Liver (tissue), 9 donors: Measurements from ENCODE around the gene ERC1. TPM values are rescaled to one million over a fixed set of nuclear protein-coding genes. Genes with fewer than 3 reads are reported as not detected.

Experiments used
- DNase-seq: peaks from one replicate; pipeline ENCODE4 v3.0.0-alpha.2; 2017; ENCODE audit warnings: low spot score
- H3K27ac ChIP-seq, 2 donors: one replicate each; pipeline ENCODE4 v1.7.0; 2013; ENCODE audit warnings: inconsistent platforms in 2 of 2, low read length in 2 of 2, control low read depth in 1 of 2, low read depth in 1 of 2, mild to moderate bottlenecking in 1 of 2
- H3K27me3 ChIP-seq, 4 donors: one replicate each; pipeline versions ENCODE4 v1.6.1 to v1.7.0; 2013; ENCODE audit warnings: low read length in 3 of 4, inconsistent platforms in 1 of 4, mild to moderate bottlenecking in 1 of 4, moderate library complexity in 1 of 4; ENCODE audit not compliant: control insufficient read depth in 4 of 4, insufficient read depth in 4 of 4
- H3K36me3 ChIP-seq, 4 donors: one replicate each; pipeline versions ENCODE4 v1.6.1 to v1.7.0; 2013; ENCODE audit warnings: low read length in 3 of 4, mild to moderate bottlenecking in 3 of 4, low read depth in 1 of 4, moderate library complexity in 1 of 4; ENCODE audit not compliant: control insufficient read depth in 4 of 4, insufficient read depth in 3 of 4
- H3K4me1 ChIP-seq, 4 donors: one replicate each; pipeline versions ENCODE4 v1.6.1 to v1.7.0; 2013; ENCODE audit warnings: low read length in 3 of 4, mild to moderate bottlenecking in 3 of 4, moderate library complexity in 1 of 4; ENCODE audit not compliant: control insufficient read depth in 4 of 4, insufficient read depth in 4 of 4
- H3K4me3 ChIP-seq, 3 donors: one replicate each; pipeline versions ENCODE4 v1.6.1 to v1.7.0; 2013; ENCODE audit warnings: low read length in 3 of 3, control low read depth in 1 of 3, low read depth in 1 of 3, mild to moderate bottlenecking in 1 of 3
- H3K9ac ChIP-seq, 2 donors: one replicate each; pipeline ENCODE4 v1.7.0; 2013; ENCODE audit warnings: low read length in 2 of 2, mild to moderate bottlenecking in 2 of 2, moderate library complexity in 2 of 2, control low read depth in 1 of 2, low read depth in 1 of 2
- H3K9me3 ChIP-seq, 4 donors: one replicate each; pipeline versions ENCODE4 v1.6.1 to v1.7.0; 2013; ENCODE audit warnings: low read length in 3 of 4; ENCODE audit not compliant: control insufficient read depth in 4 of 4
- EGR1 ChIP-seq, 2 donors: IDR thresholded peaks; 2 replicates each; pipeline ENCODE4 v1.6.1; 2016 to 2018; ENCODE audit warnings: antibody characterized with exemption in 2 of 2, low read depth in 2 of 2
- FOXA1 ChIP-seq: IDR thresholded peaks from 2 replicates; pipeline ENCODE4 v1.6.1; 2016; ENCODE audit warnings: antibody characterized with exemption
- FOXA2 ChIP-seq: IDR thresholded peaks from 2 replicates; pipeline ENCODE4 v1.6.1; 2016; ENCODE audit warnings: antibody characterized with exemption
- GABPA ChIP-seq, 2 donors: IDR thresholded peaks in 1 of 2; conservative IDR thresholded peaks in 1 of 2; 2 replicates each; pipeline ENCODE4 v1.6.1; 2016; ENCODE audit warnings: antibody characterized with exemption in 2 of 2, mild to moderate bottlenecking in 1 of 2, moderate library complexity in 1 of 2
- HNF4A ChIP-seq, 2 donors: conservative IDR thresholded peaks; 2 replicates each; pipeline ENCODE4 v1.6.1; 2016; ENCODE audit warnings: antibody characterized with exemption in 2 of 2, mild to moderate bottlenecking in 2 of 2
- HNF4G ChIP-seq: IDR thresholded peaks from 2 replicates; pipeline ENCODE4 v1.6.1; 2016; ENCODE audit warnings: antibody characterized with exemption
- JUND ChIP-seq, 2 donors: IDR thresholded peaks; 2 replicates each; pipeline ENCODE4 v1.6.1; 2016; ENCODE audit warnings: antibody characterized with exemption in 2 of 2
- NR2F2 ChIP-seq: IDR thresholded peaks from 2 replicates; pipeline ENCODE4 v1.6.1; 2016; ENCODE audit warnings: antibody characterized with exemption
- RAD21 ChIP-seq, 2 donors: IDR thresholded peaks; 2 replicates each; pipeline ENCODE4 v1.6.1; 2016; ENCODE audit warnings: antibody characterized with exemption in 2 of 2, mild to moderate bottlenecking in 2 of 2
- RXRA ChIP-seq, 2 donors: IDR thresholded peaks; 2 replicates each; pipeline ENCODE4 v1.6.1; 2017 to 2018; ENCODE audit warnings: antibody characterized with exemption in 2 of 2, mild to moderate bottlenecking in 1 of 2
- SP1 ChIP-seq: IDR thresholded peaks from 2 replicates; pipeline ENCODE4 v1.6.1; 2018; ENCODE audit warnings: antibody characterized with exemption, mild to moderate bottlenecking
- TAF1 ChIP-seq: conservative IDR thresholded peaks from 2 replicates; pipeline ENCODE4 v1.6.1; 2016; ENCODE audit warnings: antibody characterized with exemption, mild to moderate bottlenecking
- YY1 ChIP-seq: IDR thresholded peaks from 2 replicates; pipeline ENCODE4 v1.6.1; 2016; ENCODE audit warnings: antibody characterized with exemption, mild to moderate bottlenecking
- WGBS: extraction: QIAGEN DNeasy Blood & Tissue Kit; methylation state at CpG from one replicate; pipeline ENCODE4 v1.1.7; 2013; 5-methylcytosine and 5-hydroxymethylcytosine counted together
- polyA plus RNA-seq, 2 donors: library from polyadenylated mRNA; stranded (reverse) in 1 of 2; unstranded in 1 of 2; fragments of 200-250 nt in 1 of 2; fragments of >200 nt in 1 of 2; fragmentation: Nextera tagmentation in 1 of 2; extraction: Ambion mirVana in 1 of 2; gene quantifications; one replicate each; pipeline versions ENCODE4 v1.2.1 to v1.2.3, GENCODE V29; 2013 to 2015
- total RNA-seq, 2 donors: library from RNA; depleted of rRNA; stranded (reverse); fragments of >200 nt; gene quantifications; one replicate each; pipeline ENCODE4 v1.2.3, GENCODE V29; 2014
- TF ChIP-seq, protein P1 (sequence below): IDR thresholded peaks from 2 replicates; pipeline ENCODE4 v1.6.1; 2016; ENCODE audit warnings: antibody characterized with exemption
- TF ChIP-seq, protein P2 (sequence below): fragments of 150-350 bp; IDR thresholded peaks from 2 replicates; pipeline ENCODE4 v1.5.1; 2017; ENCODE audit warnings: improper control_type of control experiment, low read depth, low read length; ENCODE audit not compliant: missing input control
- TF ChIP-seq, protein P3 (sequence below): IDR thresholded peaks from 2 replicates; pipeline ENCODE4 v1.6.1; 2016; ENCODE audit warnings: antibody characterized with exemption
- TF ChIP-seq, protein P4 (sequence below): IDR thresholded peaks from 2 replicates; pipeline ENCODE4 v1.6.1; 2016; ENCODE audit warnings: antibody characterized with exemption, mild to moderate bottlenecking
- TF ChIP-seq, protein P5 (sequence below): IDR thresholded peaks from 2 replicates; pipeline ENCODE4 v1.6.1; 2016; ENCODE audit warnings: antibody characterized with exemption
- donor health status: healthy.
- donor health status: healthy.
- donor health status: healthy.
- donor health status: healthy.
- donor health status: healthy.

ERC1 gene
- total and polyA plus RNA-seq, 4 donors, result 6.2 to 50.2 (median 10.3) TPM

DNA sequence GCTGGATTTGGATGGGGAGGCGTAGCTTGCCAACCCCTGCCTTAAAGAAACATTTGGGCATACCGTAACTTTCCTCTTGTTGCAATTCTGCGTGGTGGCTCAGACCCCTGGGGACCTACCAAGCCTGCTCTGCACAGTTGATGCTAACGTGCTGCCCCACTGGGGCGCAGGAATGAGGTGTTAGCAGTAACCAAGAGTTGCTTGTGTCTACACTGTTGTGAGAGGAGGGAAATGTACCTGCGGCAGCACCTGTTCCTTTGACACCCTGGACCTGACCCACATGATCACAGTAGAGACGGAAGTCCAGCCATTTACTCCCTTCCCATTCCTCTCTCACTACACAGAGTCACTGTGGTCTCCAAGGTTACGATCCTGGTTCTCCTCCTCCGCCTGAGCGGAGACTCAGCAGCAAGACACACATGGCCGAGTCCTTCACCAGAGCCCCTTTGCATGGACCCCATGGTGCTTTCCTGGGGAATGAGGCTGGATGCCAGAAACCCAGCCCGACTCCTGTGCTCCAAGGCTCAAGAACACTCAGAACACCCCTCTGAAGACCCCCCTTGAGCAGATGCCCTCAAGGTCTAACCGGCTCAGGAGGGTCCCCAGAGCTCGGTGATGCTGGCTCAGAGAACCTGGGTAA lies 518.5 kb downstream of the ERC1 start:
- no peaks in the 10 kb centered on the region for H3K4me1 ChIP-seq
- no peaks in the 10 kb centered on the region for H3K36me3 ChIP-seq
- no peak for TF ChIP-seq SP1
- TF ChIP-seq EGR1 (IDR thresholded peaks at IDR 0.05; ENCODE audit: low read depth in 2 of 2), result no peak
- TF ChIP-seq, protein P1, sequence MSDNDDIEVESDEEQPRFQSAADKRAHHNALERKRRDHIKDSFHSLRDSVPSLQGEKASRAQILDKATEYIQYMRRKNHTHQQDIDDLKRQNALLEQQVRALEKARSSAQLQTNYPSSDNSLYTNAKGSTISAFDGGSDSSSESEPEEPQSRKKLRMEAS, result no peak
- TF ChIP-seq RAD21 (IDR thresholded peaks at IDR 0.05), result no peak
- TF ChIP-seq JUND (IDR thresholded peaks at IDR 0.05), result no peak
- no peak for TF ChIP-seq HNF4G
- TF ChIP-seq RXRA (IDR thresholded peaks at IDR 0.05), result no peak
- TF ChIP-seq, protein P2, sequence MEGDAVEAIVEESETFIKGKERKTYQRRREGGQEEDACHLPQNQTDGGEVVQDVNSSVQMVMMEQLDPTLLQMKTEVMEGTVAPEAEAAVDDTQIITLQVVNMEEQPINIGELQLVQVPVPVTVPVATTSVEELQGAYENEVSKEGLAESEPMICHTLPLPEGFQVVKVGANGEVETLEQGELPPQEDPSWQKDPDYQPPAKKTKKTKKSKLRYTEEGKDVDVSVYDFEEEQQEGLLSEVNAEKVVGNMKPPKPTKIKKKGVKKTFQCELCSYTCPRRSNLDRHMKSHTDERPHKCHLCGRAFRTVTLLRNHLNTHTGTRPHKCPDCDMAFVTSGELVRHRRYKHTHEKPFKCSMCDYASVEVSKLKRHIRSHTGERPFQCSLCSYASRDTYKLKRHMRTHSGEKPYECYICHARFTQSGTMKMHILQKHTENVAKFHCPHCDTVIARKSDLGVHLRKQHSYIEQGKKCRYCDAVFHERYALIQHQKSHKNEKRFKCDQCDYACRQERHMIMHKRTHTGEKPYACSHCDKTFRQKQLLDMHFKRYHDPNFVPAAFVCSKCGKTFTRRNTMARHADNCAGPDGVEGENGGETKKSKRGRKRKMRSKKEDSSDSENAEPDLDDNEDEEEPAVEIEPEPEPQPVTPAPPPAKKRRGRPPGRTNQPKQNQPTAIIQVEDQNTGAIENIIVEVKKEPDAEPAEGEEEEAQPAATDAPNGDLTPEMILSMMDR, result no peak
- no peak for TF ChIP-seq HNF4A (conservative IDR thresholded peaks at IDR 0.05)
- no peak for TF ChIP-seq GABPA (IDR thresholded peaks at IDR 0.05 in 1 of 2, conservative IDR thresholded peaks at IDR 0.05 in 1 of 2)
- no peak for TF ChIP-seq TAF1
- TF ChIP-seq, protein P3, sequence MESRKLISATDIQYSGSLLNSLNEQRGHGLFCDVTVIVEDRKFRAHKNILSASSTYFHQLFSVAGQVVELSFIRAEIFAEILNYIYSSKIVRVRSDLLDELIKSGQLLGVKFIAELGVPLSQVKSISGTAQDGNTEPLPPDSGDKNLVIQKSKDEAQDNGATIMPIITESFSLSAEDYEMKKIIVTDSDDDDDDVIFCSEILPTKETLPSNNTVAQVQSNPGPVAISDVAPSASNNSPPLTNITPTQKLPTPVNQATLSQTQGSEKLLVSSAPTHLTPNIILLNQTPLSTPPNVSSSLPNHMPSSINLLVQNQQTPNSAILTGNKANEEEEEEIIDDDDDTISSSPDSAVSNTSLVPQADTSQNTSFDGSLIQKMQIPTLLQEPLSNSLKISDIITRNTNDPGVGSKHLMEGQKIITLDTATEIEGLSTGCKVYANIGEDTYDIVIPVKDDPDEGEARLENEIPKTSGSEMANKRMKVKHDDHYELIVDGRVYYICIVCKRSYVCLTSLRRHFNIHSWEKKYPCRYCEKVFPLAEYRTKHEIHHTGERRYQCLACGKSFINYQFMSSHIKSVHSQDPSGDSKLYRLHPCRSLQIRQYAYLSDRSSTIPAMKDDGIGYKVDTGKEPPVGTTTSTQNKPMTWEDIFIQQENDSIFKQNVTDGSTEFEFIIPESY, result no peak
- TF ChIP-seq, protein P4, sequence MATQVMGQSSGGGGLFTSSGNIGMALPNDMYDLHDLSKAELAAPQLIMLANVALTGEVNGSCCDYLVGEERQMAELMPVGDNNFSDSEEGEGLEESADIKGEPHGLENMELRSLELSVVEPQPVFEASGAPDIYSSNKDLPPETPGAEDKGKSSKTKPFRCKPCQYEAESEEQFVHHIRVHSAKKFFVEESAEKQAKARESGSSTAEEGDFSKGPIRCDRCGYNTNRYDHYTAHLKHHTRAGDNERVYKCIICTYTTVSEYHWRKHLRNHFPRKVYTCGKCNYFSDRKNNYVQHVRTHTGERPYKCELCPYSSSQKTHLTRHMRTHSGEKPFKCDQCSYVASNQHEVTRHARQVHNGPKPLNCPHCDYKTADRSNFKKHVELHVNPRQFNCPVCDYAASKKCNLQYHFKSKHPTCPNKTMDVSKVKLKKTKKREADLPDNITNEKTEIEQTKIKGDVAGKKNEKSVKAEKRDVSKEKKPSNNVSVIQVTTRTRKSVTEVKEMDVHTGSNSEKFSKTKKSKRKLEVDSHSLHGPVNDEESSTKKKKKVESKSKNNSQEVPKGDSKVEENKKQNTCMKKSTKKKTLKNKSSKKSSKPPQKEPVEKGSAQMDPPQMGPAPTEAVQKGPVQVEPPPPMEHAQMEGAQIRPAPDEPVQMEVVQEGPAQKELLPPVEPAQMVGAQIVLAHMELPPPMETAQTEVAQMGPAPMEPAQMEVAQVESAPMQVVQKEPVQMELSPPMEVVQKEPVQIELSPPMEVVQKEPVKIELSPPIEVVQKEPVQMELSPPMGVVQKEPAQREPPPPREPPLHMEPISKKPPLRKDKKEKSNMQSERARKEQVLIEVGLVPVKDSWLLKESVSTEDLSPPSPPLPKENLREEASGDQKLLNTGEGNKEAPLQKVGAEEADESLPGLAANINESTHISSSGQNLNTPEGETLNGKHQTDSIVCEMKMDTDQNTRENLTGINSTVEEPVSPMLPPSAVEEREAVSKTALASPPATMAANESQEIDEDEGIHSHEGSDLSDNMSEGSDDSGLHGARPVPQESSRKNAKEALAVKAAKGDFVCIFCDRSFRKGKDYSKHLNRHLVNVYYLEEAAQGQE, result no peak
- no peak for TF ChIP-seq NR2F2
- no peak for TF ChIP-seq FOXA2
- TF ChIP-seq, protein P5, sequence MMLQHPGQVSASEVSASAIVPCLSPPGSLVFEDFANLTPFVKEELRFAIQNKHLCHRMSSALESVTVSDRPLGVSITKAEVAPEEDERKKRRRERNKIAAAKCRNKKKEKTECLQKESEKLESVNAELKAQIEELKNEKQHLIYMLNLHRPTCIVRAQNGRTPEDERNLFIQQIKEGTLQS, result no peak
- TF ChIP-seq FOXA1, result no peak
- TF ChIP-seq YY1, result no peak
- no peak overlapping the region for H3K4me3 ChIP-seq
- no peak overlapping the region for H3K9ac ChIP-seq
- H3K27me3 ChIP-seq, result no peaks in the 10 kb centered on the region
- no peaks in the 10 kb centered on the region for H3K9me3 ChIP-seq
- 90% methylated on average over 14 of the region's 14 CpGs for WGBS
- no peak overlapping the region for H3K27ac ChIP-seq
- no peak for DNase-seq
